OCI-LY7 (cell line): ENCODE results near the gene ZFYVE26.

Experiments used
- CTCF ChIP-seq: fragments of 200-600 bp; sonication (generic); conservative IDR thresholded peaks from 2 replicates; pipeline ENCODE4 v1.5.1; 2014; ENCODE audit warnings: mild to moderate bottlenecking, antibody characterized with exemption, low read length, moderate library complexity, mixed read lengths
- EZH2phosphoT487 ChIP-seq: fragments of 200-600 bp; sonication (generic); IDR thresholded peaks from 2 replicates; pipeline ENCODE4 v1.6.1; 2018; ENCODE audit warnings: low read depth, borderline replicate concordance, mild to moderate bottlenecking, mixed run types, antibody characterized with exemption, low read length, moderate library complexity, mixed read lengths

GRCh38 chr14:67748312-67748711 is 68.1 kb downstream of the ZFYVE26 start:
- TF ChIP-seq EZH2phosphoT487, result no peak
- no peak for TF ChIP-seq CTCF
